Ovary (tissue), 3 donors: ENCODE measurements around the gene IKZF3.

ENCODE experiments used
- CTCF ChIP-seq, 3 donors: fragments of 450-650 bp in 2 of 3; fragments of 200-600 bp in 1 of 3; IDR thresholded peaks; one replicate each; pipeline versions ENCODE4 v1.5.1 to v1.8.0; 2016 to 2022; ENCODE audit warnings: antibody characterized with exemption in 3 of 3, mild to moderate bottlenecking in 1 of 3
- POLR2A ChIP-seq: fragments of 450-650 bp; IDR thresholded peaks from one replicate; pipeline ENCODE4 v1.6.1; 2017; ENCODE audit warnings: antibody characterized with exemption, mild to moderate bottlenecking, moderate library complexity
- donor health status: DM: no; HTN: no; CAD: no.

GRCh38 chr17:39894681-39895376 is 30.7 kb upstream of the IKZF3 start:
- TF ChIP-seq CTCF (IDR thresholded peaks at IDR 0.05) (no peak), POLR2A (no peak)
